ENCODE data around the gene RAPGEF1.

The RAPGEF1 gene

DNA sequence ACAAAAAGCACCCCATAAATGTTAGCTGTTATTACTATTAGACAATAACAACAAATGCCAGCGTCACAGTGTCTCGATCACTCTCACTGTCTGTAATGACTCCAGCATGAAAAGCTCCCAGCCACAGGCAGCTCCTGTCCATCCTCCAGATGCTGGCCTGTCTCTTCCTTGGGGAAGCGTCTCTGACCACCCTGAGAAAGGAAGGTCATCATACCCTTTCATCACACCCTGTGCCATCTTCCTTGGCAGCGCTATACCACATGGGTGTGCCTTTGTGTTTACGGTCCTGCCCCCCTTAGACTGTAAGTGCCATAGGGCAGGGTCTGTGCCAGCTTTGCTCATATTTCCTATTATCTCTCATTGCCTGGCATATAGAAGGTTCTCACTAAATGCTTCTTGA, 104.0 kb downstream of the RAPGEF1 start:
- DNase-seq (ENCODE audit: low read depth), result no peak
- H3K4me3 ChIP-seq (ENCODE audit: low read depth, low read length), result no peak overlapping the region

DNA sequence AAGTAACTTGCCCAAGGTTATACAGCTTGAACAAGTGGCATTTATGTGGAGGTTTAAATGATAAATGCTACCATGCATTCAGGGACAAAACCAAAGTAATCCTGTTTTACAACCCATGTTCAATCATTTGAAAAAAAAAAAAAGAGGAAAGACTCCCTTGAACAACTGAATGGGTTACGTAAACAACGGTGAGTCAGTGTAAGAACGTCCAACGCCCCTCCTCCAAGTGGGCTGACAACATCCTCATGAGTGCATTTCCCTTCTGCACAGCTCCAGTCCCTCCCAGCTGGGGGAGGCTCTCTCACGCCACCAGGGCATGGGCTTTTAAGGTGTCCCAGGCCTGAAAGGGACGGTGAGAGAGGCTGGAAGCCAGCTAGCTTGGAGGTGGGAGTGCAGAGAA, 104.6 kb downstream of the RAPGEF1 start:
- peak; percentile 94 for DNase-seq (ENCODE audit: low read depth)
- no peak overlapping the region for H3K4me3 ChIP-seq (ENCODE audit: low read depth, low read length)

DNA sequence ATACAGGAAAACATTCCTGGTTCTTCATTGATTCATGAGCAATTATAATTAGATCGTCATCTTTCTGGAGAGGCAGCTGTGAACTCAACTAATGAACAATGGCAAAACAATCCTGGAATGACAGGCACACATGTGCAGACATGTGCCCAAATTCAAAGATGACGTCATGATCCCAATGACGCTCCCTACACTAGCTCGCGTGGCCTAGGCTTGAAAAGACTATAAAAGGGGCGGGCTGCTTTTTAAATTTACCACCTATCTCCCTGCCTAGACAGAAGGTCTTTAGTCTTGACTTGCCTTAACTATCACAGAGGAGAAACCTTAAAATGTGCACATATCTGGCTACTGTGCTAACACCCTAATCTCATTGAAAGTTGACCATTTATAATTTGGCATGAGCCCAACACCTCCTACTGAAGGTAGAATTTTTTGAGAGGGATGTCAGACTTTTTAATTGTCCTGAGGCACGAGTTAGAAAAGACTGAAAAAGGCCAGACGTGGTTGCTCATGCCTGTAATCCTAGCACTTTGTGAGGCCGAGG, 106.3 kb downstream of the RAPGEF1 start:
- H3K4me3 ChIP-seq (ENCODE audit: low read depth, low read length), result no peak overlapping the region
- DNase-seq (ENCODE audit: low read depth), result no peak

DNA sequence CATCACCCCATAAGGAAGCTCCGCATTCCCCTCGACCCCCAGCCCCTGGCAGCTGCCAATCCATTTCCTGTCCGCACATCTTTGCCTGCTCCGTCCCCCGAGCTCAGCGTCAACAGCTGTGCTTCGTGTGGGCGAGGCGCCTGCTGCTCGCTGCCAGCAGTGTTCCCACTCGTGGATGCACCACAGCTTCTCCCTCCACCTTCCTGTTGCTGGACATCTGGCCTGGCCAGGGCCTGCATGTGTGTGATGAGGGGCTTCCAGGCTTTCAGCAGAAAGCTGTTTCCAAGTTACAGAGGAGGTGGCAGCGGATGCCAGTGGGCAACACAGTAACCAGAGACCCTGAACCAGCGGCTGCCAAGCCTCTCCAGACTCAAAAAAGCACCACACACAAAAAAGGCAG, 108.6 kb downstream of the RAPGEF1 start:
- no peak overlapping the region for H3K4me3 ChIP-seq (ENCODE audit: low read depth, low read length)
- DNase-seq (ENCODE audit: low read depth), result no peak

DNA sequence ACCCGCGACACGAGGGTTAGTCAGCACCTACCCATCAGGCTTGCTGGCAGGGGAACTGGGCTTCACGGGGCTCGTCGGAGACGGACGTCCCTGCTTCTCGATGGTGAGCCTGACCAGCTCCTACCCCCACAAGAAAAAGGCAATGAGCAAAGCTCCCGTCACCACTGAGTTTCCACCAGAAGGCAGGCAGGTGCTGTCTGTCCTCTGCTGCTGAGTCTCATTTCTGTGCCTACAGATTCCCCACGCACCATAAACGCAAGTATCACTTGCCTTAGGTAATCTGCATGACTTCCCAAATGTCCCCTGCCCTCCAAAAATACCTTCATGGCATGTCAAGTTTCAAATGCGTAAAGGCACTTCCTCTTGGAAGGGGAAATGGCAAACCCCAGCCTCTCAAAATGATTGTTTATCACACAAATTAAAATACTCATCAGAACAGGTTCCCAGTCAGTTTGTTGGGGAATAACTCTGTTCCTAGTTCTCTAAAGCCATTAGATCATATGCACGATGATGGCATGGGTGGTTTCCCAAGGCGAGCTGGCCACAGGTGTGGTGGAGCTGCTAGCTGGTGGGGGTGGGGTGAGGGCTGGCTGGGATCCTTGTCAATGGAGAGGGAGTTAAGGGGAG, 109.6 kb downstream of the RAPGEF1 start:
- H3K4me3 ChIP-seq (ENCODE audit: low read depth, low read length), result no peak overlapping the region
- DNase-seq (ENCODE audit: low read depth), result no peak

DNA sequence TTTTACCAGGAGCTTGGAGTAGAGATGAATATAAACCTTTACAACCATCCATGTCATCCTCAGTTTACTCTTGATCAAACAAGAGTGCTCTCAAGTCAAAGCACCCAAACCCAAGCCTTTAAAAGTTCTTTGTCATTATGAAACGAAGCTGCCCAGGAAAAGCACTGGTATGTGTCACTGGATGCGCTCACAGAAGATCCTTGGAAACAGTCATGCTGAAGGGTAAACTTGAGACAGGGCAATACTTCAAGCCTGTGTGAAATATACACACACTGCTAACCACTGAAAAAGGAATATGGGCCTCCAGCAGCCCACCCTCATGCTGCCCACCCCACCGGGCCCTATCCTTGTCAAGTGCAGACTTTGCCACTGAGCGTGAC, 110.1 kb downstream of the RAPGEF1 start:
- H3K4me3 ChIP-seq (ENCODE audit: low read depth, low read length), result no peak overlapping the region
- DNase-seq (ENCODE audit: low read depth), result no peak

DNA sequence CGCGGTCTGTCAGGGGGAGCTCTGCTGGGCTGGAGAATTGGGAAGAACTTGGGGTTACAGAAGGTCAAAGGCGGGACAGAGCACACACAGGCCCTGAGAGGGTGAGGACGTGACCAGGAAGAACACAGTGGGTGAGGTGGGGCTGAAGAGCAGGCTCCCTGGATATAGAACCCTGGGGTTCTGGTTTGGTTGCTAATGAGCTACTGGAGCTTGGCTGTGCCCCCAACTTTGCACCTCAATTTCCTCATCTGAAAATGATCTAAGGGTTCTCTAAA, 110.7 kb downstream of the RAPGEF1 start:
- no peak overlapping the region for H3K4me3 ChIP-seq (ENCODE audit: low read depth, low read length)
- DNase-seq (ENCODE audit: low read depth), result no peak

DNA sequence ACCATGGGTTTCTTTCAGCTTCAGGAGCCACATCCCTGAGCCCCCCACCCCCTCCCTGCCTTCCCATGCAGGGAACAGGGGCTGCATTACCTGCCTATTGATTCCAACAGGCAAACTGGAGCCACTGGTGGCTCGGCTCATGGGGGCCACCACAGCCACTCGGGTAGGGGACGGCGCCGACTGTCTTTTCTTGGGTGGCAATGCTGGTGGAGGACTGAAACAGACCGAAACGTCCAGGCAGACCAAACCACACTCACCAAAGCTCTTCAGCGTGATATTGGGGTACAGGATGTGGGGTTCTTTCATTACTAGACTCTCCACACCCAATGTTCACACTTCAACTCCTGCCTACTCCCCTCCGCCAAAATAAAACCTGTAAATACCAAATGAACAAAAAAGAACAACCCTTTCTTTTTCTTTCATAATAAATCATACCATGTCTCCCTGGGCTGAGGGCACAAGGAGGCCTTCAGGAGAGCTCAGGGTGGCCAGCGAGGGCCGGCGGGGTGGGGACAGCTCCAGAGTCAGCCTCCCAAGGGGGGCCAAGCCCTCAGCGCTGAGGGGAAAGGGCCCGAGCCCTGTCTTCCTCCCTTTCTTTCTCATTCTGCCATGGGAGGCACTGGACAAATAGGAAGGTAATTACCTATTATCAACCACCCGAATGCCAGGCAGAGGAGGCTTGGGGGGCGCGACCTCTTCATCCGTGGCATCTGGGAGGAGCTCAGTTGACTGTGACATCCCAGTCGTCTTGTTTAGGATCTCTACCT, 111.2 kb downstream of the RAPGEF1 start:
- DNase-seq (ENCODE audit: low read depth), result no peak
- H3K4me3 ChIP-seq (ENCODE audit: low read depth, low read length), result no peak overlapping the region

DNA sequence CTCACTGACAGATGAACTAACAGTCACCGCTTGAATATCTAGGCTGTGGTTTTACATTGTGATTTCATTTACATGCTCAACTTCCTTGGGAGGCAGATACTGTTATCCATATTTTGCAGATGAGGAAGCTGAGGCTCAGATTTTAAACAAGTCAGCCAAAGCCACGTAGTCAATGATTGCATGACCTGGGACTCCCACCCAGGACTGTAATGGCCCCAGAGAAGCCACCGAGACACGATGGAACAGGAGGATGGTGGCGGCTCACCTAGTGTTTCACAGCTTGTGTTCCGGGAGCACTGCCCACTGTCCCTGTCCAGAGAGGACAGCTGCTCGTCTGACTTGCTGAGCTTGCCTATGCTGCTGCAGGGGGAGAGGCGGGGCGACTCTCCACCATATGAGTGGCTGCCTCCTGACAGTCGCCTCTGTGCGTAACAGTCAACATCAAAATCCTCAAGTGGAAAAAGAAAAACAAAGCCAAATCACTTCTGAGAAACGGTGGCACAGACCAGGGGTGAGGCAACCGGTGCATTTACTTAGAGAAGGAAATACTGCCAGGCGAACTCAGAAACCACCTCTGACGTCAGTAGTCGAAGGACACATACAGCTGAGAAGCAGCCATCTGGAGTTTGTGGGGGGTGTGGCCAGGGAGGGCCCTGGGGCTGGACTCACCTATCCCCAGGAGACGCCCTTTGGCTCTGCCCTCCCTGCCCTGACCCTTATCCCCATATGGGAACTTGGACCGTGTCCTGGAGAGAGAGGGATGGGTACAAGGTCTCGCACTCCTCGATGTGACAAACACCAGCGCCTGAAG, 112.0 kb downstream of the RAPGEF1 start:
- H3K4me3 ChIP-seq (ENCODE audit: low read depth, low read length), result no peak overlapping the region
- peak; percentile 52 for DNase-seq (ENCODE audit: low read depth)

DNA sequence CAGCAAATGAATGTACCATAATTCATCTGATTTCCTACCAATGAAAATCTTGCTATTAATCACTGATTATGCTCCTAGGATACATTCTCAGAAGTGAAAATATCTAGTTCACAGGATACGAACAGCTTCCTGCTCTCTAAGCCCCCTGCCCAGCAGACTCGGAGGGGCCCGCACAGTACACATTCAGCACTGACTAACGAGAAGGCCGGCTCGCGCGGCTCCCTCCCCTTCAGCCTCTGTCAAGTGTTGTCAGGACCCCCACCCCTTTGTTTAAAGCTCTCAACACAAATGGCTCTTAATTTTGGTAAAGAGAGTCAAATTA, 112.6 kb downstream of the RAPGEF1 start:
- H3K4me3 ChIP-seq (ENCODE audit: low read depth, low read length), result no peak overlapping the region
- DNase-seq (ENCODE audit: low read depth), result no peak

DNA sequence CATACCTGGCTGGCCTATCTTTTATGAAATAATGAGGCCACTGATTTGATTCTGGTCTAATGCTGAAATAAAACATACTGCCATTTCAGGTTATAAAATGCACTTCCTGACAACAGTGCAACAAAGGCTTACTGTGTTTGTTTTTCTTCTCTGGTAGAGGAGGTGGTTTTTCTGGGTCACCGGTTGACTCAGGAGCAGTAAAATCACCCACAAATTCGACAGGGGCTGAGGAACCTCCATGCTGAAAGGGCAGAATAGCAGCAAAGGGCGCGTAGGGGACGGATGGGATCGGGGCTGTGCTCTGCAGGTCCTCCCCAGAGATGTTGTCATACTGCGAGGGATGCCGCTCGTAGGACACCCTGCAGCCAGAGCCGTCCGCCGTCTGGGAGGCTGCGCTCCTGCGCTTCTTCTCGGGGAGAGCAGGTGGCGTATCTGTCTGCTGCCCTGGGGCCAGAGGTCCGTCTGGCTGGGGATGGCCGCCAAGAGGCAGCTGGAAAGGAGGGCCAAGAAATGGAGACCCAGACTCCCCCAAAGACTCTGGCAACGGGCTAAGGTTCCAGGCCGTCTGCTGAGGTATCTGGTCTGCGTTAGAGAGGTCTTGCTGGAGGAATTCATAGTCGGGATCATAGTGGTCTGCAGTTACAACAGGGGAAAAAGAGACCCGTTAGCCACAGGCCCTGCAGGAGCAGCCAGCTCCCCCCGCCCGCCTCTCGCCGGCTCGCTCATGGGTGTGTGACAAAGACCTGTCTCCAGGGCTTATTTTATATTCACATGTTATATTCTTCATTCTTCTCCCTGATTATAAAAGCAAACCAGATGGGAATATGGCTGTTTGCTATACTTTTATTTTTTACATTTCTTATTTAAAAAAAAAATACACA, 113.8 kb downstream of the RAPGEF1 start:
- H3K4me3 ChIP-seq (ENCODE audit: low read depth, low read length), result no peak overlapping the region

DNA sequence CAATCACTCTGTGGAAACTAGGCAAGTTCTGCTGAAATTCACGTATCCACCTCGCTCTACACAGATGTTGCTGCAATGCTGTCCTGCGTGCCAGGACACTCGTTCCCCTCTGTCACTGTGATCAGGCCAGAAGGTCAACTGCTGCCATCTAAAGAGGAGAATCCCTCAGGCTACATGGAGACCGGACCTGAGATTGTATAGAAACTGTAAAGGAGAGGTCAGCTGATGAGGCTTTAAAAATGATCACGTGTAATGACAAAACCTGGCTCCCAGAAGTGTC, 114.4 kb downstream of the RAPGEF1 start:
- H3K4me3 ChIP-seq (ENCODE audit: low read depth, low read length), result no peak overlapping the region
- no peak for DNase-seq (ENCODE audit: low read depth)

More for the DNA sequence above, 113.8 kb downstream of the RAPGEF1 start:
- DNase-seq (ENCODE audit: low read depth), result no peak

DNA sequence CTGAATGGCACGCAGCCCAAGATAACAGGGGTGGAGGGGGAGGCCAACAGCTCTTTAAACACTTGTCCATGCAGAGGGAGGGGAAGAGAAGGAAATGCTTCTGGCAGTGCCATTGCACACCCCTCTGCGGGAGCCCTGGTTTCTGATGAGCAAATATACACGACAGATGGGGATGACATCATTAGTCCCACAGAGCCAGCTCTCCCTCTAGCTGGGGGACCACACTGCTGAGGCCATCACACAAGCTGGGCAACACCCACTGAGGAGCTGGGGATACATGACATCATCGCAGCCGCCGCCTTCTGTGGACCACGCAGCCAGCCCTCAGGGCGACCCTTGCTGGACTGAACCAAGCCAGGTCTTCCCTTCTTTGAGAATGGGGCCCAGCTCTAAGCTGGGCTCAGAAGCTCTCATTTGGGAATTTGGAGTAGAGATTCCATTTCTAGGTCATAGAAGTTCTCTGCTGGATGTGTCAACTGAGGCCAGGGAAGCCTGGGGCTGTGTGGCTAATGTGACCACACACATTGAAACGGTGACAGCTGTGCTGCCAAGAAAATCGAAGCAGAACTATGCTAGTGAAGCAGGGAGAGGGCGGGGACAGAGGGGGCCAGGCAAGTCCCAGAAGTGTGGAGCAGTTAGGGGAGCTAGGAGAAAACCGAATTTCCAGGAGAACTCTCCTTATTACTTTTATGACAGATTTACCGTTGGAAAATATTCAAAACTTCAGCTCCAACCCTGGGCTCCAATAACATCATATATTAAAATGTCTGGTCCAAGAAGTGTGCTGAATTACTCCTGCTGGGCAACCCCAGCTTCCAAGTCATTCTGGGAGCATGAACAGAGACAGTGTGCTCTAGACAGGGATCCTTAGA, 115.0 kb downstream of the RAPGEF1 start:
- DNase-seq (ENCODE audit: low read depth), result no peak
- no peak overlapping the region for H3K4me3 ChIP-seq (ENCODE audit: low read depth, low read length)

DNA sequence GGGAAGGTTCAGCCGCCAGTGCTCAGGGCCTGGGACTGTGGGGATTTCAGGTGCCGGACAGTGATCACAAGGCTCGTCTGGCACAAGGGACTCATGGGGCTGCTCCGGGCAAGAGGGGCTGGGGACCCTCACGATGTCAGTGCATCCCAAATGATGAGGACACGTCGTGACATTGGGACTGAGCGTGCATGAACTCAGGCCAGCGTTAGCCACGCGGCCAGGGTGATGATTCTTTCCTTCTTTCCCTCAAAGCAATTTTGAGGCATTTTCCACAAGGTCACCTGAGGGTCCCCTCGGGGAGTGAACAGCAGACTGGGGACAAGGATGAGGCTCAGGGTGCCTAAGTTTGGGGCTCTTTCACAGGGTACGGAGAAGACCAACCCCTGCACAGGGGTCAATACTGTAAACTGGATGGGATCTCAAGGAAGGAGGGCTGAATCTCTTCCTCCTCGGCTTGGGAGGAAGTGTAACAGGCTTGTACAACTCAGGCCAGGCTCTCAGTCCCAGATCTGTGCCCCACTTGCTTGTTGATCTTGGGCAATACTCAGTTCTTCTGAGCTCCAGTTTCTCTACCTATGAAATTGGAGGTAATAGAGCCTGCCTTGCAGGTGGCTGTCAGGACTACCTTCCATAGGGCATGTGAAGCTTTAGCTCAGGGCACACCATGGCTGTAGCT, 116.1 kb downstream of the RAPGEF1 start:
- no peak overlapping the region for H3K4me3 ChIP-seq (ENCODE audit: low read depth, low read length)
- no peak for DNase-seq (ENCODE audit: low read depth)

DNA sequence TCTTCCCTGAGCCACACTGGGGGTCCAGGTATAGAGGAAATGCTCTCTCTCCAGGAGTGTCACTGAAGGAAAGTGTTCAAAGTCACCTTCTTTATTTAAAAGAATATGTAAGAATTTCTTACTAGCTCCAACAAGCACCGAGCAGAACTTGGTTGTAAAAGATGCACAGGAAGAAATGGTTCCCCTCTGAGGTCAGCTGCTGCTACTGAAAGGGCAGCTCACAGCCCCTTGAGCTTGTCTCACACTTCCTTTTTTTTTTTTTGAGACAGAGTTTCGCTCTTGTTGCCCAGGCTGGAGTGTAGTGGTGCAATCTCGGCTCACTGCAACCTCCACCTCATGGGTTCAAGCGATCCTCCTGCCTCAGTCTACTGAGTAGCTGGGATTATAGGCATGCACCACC, 117.4 kb downstream of the RAPGEF1 start:
- no peak overlapping the region for H3K4me3 ChIP-seq (ENCODE audit: low read depth, low read length)
- no peak for DNase-seq (ENCODE audit: low read depth)

DNA sequence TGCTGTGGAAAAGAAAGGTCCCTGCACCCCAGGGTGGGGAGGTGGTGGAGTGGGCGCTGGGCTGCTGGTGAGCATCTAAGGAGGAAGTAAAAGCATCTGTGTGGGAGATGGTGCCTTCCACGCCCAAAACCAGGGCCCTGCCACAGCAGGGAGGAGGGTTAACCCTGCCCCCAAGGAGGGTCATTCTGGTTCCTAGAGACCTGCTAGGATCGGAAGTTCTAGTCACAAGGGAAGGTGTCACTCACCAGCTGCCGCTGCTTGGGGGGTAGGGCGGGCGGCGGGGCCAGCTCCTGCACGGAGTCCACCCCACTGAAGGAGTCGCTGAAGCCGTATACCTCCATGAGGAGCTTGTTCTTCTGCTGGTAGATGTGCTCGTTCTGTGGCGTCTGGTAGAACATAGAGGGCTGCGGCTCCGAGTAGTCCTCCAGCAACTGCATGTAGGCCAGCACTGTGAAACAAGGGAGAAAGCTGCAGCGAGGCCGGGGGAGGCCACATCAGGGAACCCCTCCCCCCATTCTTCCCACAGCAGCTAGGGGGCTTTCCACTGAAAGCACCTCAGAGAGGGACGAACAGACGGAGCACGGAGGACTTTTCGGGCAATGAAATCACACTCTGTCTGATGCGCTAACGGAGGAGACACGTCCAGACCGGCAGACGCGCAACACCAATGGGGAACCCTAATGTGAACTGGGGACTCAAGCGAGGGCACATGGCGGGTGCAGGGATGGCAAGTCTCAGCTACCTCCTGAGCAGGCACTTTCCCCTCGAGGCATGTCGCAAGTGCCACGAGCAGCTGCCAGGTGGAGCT, 118.1 kb downstream of the RAPGEF1 start:
- H3K4me3 ChIP-seq (ENCODE audit: low read depth, low read length), result no peak overlapping the region
- no peak for DNase-seq (ENCODE audit: low read depth)

DNA sequence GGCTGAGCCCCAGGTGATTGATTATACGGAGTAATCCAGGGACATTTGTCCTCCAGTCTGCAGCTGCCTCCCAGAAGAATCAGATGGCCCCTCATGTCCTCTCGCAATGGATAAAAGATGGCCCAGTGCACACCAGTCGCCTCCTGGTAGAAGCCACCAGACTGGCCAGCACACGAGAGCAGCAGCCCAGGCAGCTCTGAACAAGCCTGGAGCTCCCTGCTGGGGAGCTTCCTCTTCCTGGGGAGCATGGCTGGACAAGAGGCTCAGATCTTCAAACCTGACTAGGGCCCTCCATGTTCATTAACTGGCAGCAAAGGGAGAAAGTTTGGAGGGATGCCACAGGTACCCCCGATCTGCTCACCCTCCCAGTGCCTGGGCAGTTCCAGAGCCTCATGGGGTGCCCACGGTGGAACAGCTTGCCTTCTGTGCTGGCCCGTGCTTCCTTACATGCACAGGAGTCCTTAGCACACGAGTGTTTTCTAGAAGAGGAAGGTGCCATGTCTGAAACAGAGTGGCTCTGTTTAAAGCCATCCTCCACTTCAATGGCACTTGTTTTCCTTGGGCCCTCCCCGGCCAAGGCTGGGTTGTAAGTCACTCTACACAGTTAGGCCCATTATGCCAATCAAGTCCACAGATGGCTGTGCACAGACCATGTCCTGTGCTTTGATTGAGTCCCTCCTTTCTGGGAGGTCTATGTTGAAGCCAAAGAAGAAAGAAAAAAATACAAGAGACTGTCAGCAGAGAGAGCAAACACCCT, 118.9 kb downstream of the RAPGEF1 start:
- H3K4me3 ChIP-seq (ENCODE audit: low read depth, low read length), result no peak overlapping the region
- no peak for DNase-seq (ENCODE audit: low read depth)

All from skeletal muscle cell (primary cell).